Activated T-cell treated with anti-CD3 and anti-CD28 coated beads, Interleukin-2, amount 50 U/mL, for 48 hours (primary cell): Measurements from ENCODE around the gene TGFB1I1.
A peak's percentile ranks its signal among the peaks of the same experiment; 100 is the strongest.
"Not testable (repeated sequence)": the region's sequence is repeated elsewhere in the genome, so short reads cannot be mapped to it uniquely, and the experiment has no call there.

ENCODE experiments used
- DNase-seq, 2 experiments: peaks; one replicate each; pipeline ENCODE4 v3.0.0-alpha.2; 2020

Gene TGFB1I1

GRCh38 chr16:31471875-31472708 is at the start of gene TGFB1I1:
TSS of gene TGFB1I1 (plus strand) at chr16:31472152. CDS start at chr16:31472189, 37 bp downstream.
- no peak for DNase-seq

- no peak for DNase-seq
These were observed 48.7 kb upstream of the TGFB1I1 start for GRCh38 chr16:31423241-31423640.

GRCh38 chr16:31423801-31424200 is 48.2 kb upstream of the TGFB1I1 start:
- no peak for DNase-seq

- DNase-seq, result peak; percentile 71 to 78
These were observed 44.3 kb upstream of the TGFB1I1 start for GRCh38 chr16:31427441-31428278.

- no peak for DNase-seq
These were observed 43.7 kb upstream of the TGFB1I1 start, which contains the start of gene COX6A2 for GRCh38 chr16:31428279-31428597. TSS of gene COX6A2 (minus strand) at chr16:31428360. CDS start at chr16:31428325, 35 bp downstream.

GRCh38 chr16:31428638-31429247 is 43.2 kb upstream of the TGFB1I1 start:
- DNase-seq, result no peak

GRCh38 chr16:31429314-31429713 is 42.6 kb upstream of the TGFB1I1 start:
- no peak for DNase-seq

- DNase-seq, result no peak
These were observed 42.2 kb upstream of the TGFB1I1 start for GRCh38 chr16:31429796-31430195.

GRCh38 chr16:31430380-31431052 is 41.4 kb upstream of the TGFB1I1 start:
- no peak for DNase-seq

GRCh38 chr16:31435341-31436220 is 36.4 kb upstream of the TGFB1I1 start:
- DNase-seq, result no peak

- no peak for DNase-seq
These were observed 35.5 kb upstream of the TGFB1I1 start for GRCh38 chr16:31436221-31437045.

GRCh38 chr16:31438414-31438813 is 33.5 kb upstream of the TGFB1I1 start:
- DNase-seq, result no peak

- not testable (repeated sequence) for DNase-seq
These were observed 32.9 kb upstream of the TGFB1I1 start for GRCh38 chr16:31439023-31439422.

GRCh38 chr16:31439519-31439918 is 32.4 kb upstream of the TGFB1I1 start:
- DNase-seq, result no peak

- no peak for DNase-seq
These were observed 31.3 kb upstream of the TGFB1I1 start for GRCh38 chr16:31440516-31441184.

- no peak for DNase-seq
These were observed 30.0 kb upstream of the TGFB1I1 start for GRCh38 chr16:31441956-31442355.

- DNase-seq, result not testable (repeated sequence)
These were observed 26.0 kb upstream of the TGFB1I1 start for GRCh38 chr16:31445931-31446330.

GRCh38 chr16:31451201-31451600 is 20.8 kb upstream of the TGFB1I1 start:
- DNase-seq, result no peak

GRCh38 chr16:31451681-31452351 is 20.1 kb upstream of the TGFB1I1 start:
- no peak for DNase-seq

- DNase-seq, result no peak
These were observed 19.3 kb upstream of the TGFB1I1 start for GRCh38 chr16:31452631-31453106.
